HL-60 (cell line): ENCODE data around the gene AFAP1L1.

Source experiments
- CTCF ChIP-seq: IDR thresholded peaks from one replicate; pipeline ENCODE4 v1.5.1; 2011; ENCODE audit warnings: low read length, control low read depth, inconsistent platforms; ENCODE audit not compliant: insufficient read depth
- POLR2AphosphoS5 ChIP-seq: IDR thresholded peaks from 2 replicates; pipeline ENCODE4 v1.6.1; 2012; ENCODE audit warnings: low read depth
- REST ChIP-seq: IDR thresholded peaks from 2 replicates; pipeline ENCODE4 v1.6.1; 2012; ENCODE audit warnings: low read depth; ENCODE audit not compliant: insufficient replicate concordance
- SPI1 ChIP-seq: IDR thresholded peaks from 2 replicates; pipeline ENCODE4 v1.6.1; 2012; ENCODE audit warnings: low read depth, mild to moderate bottlenecking, borderline replicate concordance

- TF ChIP-seq CTCF (no peak), POLR2AphosphoS5 (no peak), REST (no peak), SPI1 (no peak)
Observed at GRCh38 chr5:149375434-149375833, 103.8 kb downstream of the AFAP1L1 start.
